Natural killer cell (primary cell): ENCODE data around the gene SKA3. TPM values are rescaled to one million over a fixed set of nuclear protein-coding genes. Genes with fewer than 3 reads are reported as not detected.
A peak's percentile ranks its signal among the peaks of the same experiment; 100 is the strongest.
"Not testable (repeated sequence)": the region's sequence is repeated elsewhere in the genome, so short reads cannot be mapped to it uniquely, and the experiment has no call there.

Experiments
- ATAC-seq, 3 donors: fragments of 150-1000 bp in 2 of 3; fragments of 200-7000 bp in 1 of 3; cut with Tn5 transposase; 1 replicate in 1 of 3; 2 replicates in 2 of 3; pipeline ENCODE4 v1.10.0; 2021; ENCODE audit warnings: mild to moderate bottlenecking in 2 of 3, moderate library complexity in 2 of 3
- DNase-seq, 2 donors: peaks; one replicate each; pipeline versions ENCODE4 v3.0.0 to v3.0.0-alpha.2; 2013 to 2021; ENCODE audit warnings: mixed read lengths in 1 of 2
- H3K27ac ChIP-seq: one replicate; pipeline ENCODE4 v1.5.1; 2013; ENCODE audit warnings: mild to moderate bottlenecking, low read length
- H3K27me3 ChIP-seq: one replicate; pipeline ENCODE4 v1.6.1; 2013; ENCODE audit warnings: low read length; ENCODE audit not compliant: control insufficient read depth, insufficient read depth
- H3K36me3 ChIP-seq: one replicate; pipeline ENCODE4 v1.6.1; 2013; ENCODE audit warnings: low read length; ENCODE audit not compliant: control insufficient read depth, insufficient read depth
- H3K4me1 ChIP-seq: one replicate; pipeline ENCODE4 v1.6.1; 2013; ENCODE audit warnings: low read length; ENCODE audit not compliant: control insufficient read depth, insufficient read depth
- H3K4me3 ChIP-seq: one replicate; pipeline ENCODE4 v1.5.1; 2013; ENCODE audit warnings: low read length
- H3K9me3 ChIP-seq: one replicate; pipeline ENCODE4 v1.6.1; 2013; ENCODE audit warnings: low read length; ENCODE audit not compliant: control insufficient read depth, insufficient read depth
- H3K27ac Mint-ChIP-seq, 2 donors: one replicate each; pipeline ENCODE4 v1.8.0; 2022; ENCODE audit warnings: mild to moderate bottlenecking in 2 of 2, mixed read lengths in 2 of 2, moderate library complexity in 1 of 2
- H3K27me3 Mint-ChIP-seq, 2 donors: one replicate each; pipeline ENCODE4 v1.8.0; 2022; ENCODE audit warnings: low read depth in 2 of 2, mixed read lengths in 2 of 2
- H3K36me3 Mint-ChIP-seq: one replicate; pipeline ENCODE4 v1.8.0; 2022; ENCODE audit warnings: mixed read lengths
- H3K4me1 Mint-ChIP-seq, 2 donors: one replicate each; pipeline ENCODE4 v1.8.0; 2022; ENCODE audit warnings: mixed read lengths in 2 of 2
- H3K4me3 Mint-ChIP-seq: one replicate; pipeline ENCODE4 v1.8.0; 2022; ENCODE audit warnings: mild to moderate bottlenecking, moderate library complexity, mixed read lengths
- H3K9me3 Mint-ChIP-seq, 2 donors: one replicate each; pipeline ENCODE4 v1.8.0; 2022; ENCODE audit warnings: mixed read lengths in 2 of 2
- WGBS: methylation state at CpG from one replicate; pipeline ENCODE4 v1.1.7; 2013; ENCODE audit warnings: missing lambda C conversion rate; ENCODE audit not compliant: insufficient coverage; 5-methylcytosine and 5-hydroxymethylcytosine counted together
- intact Hi-C: fragments of 100-400 bp; cut with micrococcal nuclease; formaldehyde crosslinking; loops from one replicate; pipeline ENCODE4 v1.14.2; 2022
- total RNA-seq, 4 donors: library from RNA; stranded (reverse); fragments of 120-200 nt in 1 of 4; gene quantifications; one replicate each; pipeline versions ENCODE4 v1.2.3 to v1.2.4, GENCODE V29; 2013 to 2022
- TF ChIP-seq, protein P1 (sequence below): fragments of 200-600 bp; IDR thresholded peaks from one replicate; pipeline ENCODE4 v1.8.0; 2022; ENCODE audit warnings: antibody characterized with exemption

Gene SKA3
- total RNA-seq, 3 donors from 2014 or later (not counting 1 experiment from before 2014, with no cell fraction given): 1.3 to 3.2 (median 1.4) TPM

DNA sequence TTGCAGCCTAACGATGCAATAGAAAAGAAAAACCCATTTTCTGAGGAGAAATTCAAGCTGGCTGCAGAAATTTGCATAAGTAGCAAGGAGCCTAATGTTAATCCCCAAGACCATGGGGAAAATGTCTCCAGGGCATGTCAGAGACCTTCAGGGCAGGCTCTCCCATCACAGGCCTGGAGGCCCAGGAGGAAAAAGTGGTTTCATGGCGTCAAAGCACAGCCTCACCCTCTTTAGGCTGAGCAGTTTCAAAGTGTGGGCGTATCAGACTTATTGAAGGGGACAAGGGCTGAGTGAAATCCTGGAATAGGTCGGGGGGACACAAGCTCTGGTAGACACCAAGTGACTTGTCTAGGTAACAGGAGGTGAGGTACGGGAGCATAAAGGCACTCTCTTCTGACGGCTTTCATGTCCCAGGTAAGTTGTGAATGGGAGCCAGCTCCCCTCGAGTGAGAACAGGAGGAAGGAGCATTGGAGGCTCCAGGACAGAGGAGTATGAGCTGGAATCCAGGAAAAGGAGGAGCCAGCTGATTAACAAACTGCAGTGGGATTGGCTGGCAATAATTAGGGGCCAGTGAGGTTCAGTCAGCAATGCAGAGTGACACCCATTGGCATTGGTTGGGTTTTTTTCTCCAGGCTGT, 35.9 kb upstream of the SKA3 start:
- no peak for ATAC-seq
- 89% methylated on average over 7 of the region's 7 CpGs for WGBS
- peaks cover 40 to 65% of the 10 kb centered on the region in 2 donors for H3K27me3 Mint-ChIP-seq

DNA sequence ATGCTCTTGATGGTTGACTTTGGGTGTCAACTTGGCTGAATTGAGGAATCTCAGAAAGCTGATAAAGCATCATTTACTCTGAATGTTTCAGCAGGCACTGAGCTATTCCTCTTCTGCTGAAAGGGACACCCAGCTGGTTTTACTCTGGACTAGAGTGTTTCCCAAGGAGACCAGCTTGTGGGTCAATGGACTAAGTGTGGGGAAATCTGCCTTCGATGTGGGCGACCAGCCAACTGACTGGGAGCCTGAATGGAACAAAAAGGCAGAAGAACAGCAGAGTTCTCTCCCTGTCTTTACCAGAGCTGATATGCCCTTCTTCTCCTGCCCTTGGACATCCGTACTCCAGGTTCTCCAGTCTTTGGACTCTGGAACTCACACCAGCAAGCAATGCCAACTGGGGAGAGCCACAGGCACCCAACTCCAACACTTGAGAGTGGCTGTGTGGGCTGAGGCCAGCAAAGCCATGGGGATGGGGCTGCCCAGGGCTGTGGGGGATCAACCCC, 32.4 kb upstream of the SKA3 start:
- intact Hi-C loops: no loop called here
- H3K27ac Mint-ChIP-seq: no peak overlapping the region
- no peaks in the 10 kb centered on the region for H3K4me1 Mint-ChIP-seq
- peaks cover 9% of the 10 kb centered on the region for H3K36me3 Mint-ChIP-seq
- DNase-seq (no peak), ATAC-seq (no peak)
- WGBS: 89% methylated on average over 3 of the region's 3 CpGs
- Histone ChIP-seq H3K4me1 (no peaks in the 10 kb centered on the region), H3K27ac (no peak overlapping the region), H3K9me3 (peaks cover 5% of the 10 kb centered on the region), H3K4me3 (no peak overlapping the region), H3K27me3 (no peaks in the 10 kb centered on the region), H3K36me3 (no peaks in the 10 kb centered on the region)
- H3K27me3 Mint-ChIP-seq: peaks cover 26 to 31% of the 10 kb centered on the region in 2 donors
- TF ChIP-seq, protein P1, sequence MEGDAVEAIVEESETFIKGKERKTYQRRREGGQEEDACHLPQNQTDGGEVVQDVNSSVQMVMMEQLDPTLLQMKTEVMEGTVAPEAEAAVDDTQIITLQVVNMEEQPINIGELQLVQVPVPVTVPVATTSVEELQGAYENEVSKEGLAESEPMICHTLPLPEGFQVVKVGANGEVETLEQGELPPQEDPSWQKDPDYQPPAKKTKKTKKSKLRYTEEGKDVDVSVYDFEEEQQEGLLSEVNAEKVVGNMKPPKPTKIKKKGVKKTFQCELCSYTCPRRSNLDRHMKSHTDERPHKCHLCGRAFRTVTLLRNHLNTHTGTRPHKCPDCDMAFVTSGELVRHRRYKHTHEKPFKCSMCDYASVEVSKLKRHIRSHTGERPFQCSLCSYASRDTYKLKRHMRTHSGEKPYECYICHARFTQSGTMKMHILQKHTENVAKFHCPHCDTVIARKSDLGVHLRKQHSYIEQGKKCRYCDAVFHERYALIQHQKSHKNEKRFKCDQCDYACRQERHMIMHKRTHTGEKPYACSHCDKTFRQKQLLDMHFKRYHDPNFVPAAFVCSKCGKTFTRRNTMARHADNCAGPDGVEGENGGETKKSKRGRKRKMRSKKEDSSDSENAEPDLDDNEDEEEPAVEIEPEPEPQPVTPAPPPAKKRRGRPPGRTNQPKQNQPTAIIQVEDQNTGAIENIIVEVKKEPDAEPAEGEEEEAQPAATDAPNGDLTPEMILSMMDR: no peak
- no peaks in the 10 kb centered on the region for H3K9me3 Mint-ChIP-seq
- H3K4me3 Mint-ChIP-seq: no peak overlapping the region

More for the DNA sequence above, 35.9 kb upstream of the SKA3 start:
- Mint-ChIP-seq H3K9me3 (no peaks in the 10 kb centered on the region), H3K36me3 (peaks cover 9% of the 10 kb centered on the region), H3K4me1 (no peaks in the 10 kb centered on the region), H3K27ac (no peak overlapping the region), H3K4me3 (no peak overlapping the region)
- Histone ChIP-seq H3K27ac (no peak overlapping the region), H3K4me3 (no peak overlapping the region), H3K36me3 (no peaks in the 10 kb centered on the region), H3K27me3 (peaks cover 3% of the 10 kb centered on the region), H3K4me1 (no peaks in the 10 kb centered on the region), H3K9me3 (peaks cover 5% of the 10 kb centered on the region)
- TF ChIP-seq, protein P1: no peak
- no peak for DNase-seq
- intact Hi-C loops: no loop called here

DNA sequence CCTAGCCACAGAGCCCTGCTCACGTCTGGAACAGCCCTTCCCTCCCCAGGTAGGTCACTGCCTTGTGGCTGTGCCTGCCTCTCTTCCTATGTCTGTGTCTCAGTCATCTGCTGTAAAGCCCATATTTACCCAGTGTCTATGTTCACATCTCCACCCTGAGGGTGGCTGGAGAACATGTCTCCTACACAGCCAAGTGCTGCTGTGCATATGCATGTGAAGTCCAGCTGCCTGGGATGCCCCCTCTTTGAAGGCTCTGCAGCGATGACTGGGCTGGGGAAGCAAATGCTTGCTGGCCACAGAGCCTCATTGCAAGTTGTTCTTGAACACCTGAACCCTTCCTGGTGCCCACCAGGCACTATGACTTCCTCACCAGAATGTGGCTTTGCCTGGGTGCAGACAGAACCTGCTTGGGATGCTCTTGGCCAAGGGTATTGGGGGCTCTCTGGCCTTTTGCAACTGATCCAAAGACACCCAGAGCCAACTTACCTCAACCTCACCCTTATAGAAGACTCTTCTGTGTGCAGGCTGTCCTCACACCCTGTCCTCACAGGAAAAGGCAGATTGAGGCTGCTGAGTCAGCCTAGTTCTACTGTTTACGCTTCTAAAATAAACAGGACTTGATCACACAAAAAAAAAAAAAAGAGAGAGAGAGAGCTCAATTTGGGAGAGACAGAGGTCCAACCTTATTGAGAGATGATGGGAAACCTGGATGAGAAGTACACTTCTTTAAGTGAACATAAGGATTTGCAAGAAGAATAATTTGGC, 26.6 kb upstream of the SKA3 start:
- H3K27me3 ChIP-seq: no peaks in the 10 kb centered on the region
- ATAC-seq (peak in 2 of 3 donors; percentile 50 to 68), DNase-seq (no peak)
- WGBS: 56% methylated on average over 3 of the region's 3 CpGs
- Mint-ChIP-seq H3K4me1 (peaks cover 19 to 20% of the 10 kb centered on the region in 2 donors), H3K4me3 (peak overlapping the region; percentile 10), H3K9me3 (no peaks in the 10 kb centered on the region), H3K27ac (peak overlapping the region in 1 of 2 donors; percentile 4), H3K27me3 (peaks cover 0 to 3% of the 10 kb centered on the region in 2 donors), H3K36me3 (no peaks in the 10 kb centered on the region)
- no peak overlapping the region for H3K27ac ChIP-seq
- no peaks in the 10 kb centered on the region for H3K36me3 ChIP-seq
- no peak overlapping the region for H3K4me3 ChIP-seq
- TF ChIP-seq, protein P1: no peak
- peaks cover 6% of the 10 kb centered on the region for H3K4me1 ChIP-seq
- no peaks in the 10 kb centered on the region for H3K9me3 ChIP-seq
- intact Hi-C loops: no loop called here

DNA sequence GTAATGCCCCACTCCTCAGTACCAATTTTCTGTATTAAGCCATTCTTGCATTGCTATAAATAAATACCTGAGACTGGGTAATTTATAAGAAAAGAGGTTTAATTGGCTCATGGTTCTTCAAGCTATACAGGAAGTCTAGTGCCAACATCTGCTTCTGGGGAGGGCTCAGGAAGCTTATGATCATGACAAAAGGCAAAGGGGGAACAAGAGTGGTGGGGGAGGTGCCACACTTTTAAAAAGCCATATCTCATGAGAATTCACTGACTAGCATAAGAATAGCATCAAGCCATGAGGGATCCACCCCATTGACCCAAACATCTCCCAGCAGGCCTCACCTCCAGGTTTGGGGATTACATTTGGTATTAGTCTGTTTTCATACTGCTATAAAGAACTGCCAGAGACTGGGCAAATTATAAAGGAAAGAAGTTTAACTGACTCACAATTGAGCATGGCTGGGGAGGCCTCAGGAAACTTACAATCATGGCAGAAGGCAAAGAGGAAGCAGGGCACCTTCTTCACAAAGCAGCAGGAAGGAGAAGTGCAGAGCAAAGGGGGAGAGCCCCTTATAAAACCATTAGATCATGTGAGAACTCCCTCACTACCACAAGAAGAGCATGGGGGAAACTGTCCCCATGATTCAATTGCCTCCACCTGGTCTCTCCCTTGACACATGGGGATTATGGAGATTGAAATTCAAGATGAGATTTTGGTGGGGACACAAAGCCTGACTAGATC, 25.3 kb upstream of the SKA3 start:
- H3K4me3 Mint-ChIP-seq, H3K4me3 ChIP-seq, H3K4me1 ChIP-seq, H3K27me3 ChIP-seq, H3K36me3 Mint-ChIP-seq, ATAC-seq, DNase-seq, H3K9me3 Mint-ChIP-seq, H3K27me3 Mint-ChIP-seq, intact Hi-C loops, H3K9me3 ChIP-seq, H3K27ac Mint-ChIP-seq, H3K36me3 ChIP-seq, H3K27ac ChIP-seq: not testable (repeated sequence)
- H3K4me1 Mint-ChIP-seq: peaks cover 19 to 20% of the 10 kb centered on the region in 2 donors

DNA sequence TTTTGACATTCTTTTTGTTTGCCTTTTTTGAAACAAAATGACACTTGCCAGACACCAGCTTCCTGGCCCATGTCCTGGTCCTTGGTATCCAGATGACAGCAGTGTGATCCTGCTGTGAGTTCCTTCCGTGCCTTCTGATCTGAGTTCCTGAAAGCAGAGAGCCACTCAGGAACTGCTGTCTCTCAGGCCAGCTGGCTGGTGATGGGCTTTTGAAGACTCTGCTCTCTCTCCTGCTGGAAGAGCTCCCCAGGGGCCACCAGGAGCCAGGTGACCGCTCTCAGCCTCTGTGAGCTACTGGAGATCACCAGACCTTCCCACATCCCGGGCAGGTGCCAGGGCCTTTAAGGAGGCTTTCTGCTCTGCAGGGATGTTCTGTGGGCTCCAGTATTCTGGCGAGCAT, 22.0 kb upstream of the SKA3 start:
- H3K4me1 ChIP-seq, H3K9me3 Mint-ChIP-seq, H3K27me3 ChIP-seq, H3K27ac Mint-ChIP-seq, H3K36me3 Mint-ChIP-seq, DNase-seq, H3K9me3 ChIP-seq, H3K27me3 Mint-ChIP-seq, ATAC-seq, H3K4me3 ChIP-seq, H3K27ac ChIP-seq, H3K4me3 Mint-ChIP-seq, H3K36me3 ChIP-seq, intact Hi-C loops: not testable (repeated sequence)
- H3K4me1 Mint-ChIP-seq: peaks cover 18% of the 10 kb centered on the region in 2 donors
- WGBS: 91% methylated on average over 3 of the region's 4 CpGs
